ENCODE measurements around the gene C1orf146. TPM values are rescaled to one million over a fixed set of nuclear protein-coding genes. Genes with fewer than 3 reads are reported as not detected.

C1orf146 gene
- total RNA-seq, 2 experiments from 2014 or later, result not detected

- Mint-ChIP-seq H3K9me3 (no peaks in the 10 kb centered on the region), H3K27me3 (no peaks in the 10 kb centered on the region), H3K4me1 (peaks cover 10% of the 10 kb centered on the region), H3K4me3 (no peak overlapping the region), H3K36me3 (peaks cover 33% of the 10 kb centered on the region), H3K27ac (no peak overlapping the region)
- POLR2A ChIA-PET, result interaction anchor here (0.5 kb wide), 1 partner anchor 278 kb away, joined by 4 read pairs; no protein-coding TSS in a partner anchor
- DNase-seq (no peak), ATAC-seq (ENCODE audit: low read depth) (no peak)
Observed at GRCh38 chr1:92291372-92291999, 73.8 kb downstream of the C1orf146 start.

Other genes starting within 250 kb of the C1orf146 start
- gene EPHX4, start 187.9 kb upstream of the C1orf146 start, total RNA-seq, result not detected
- under 1 TPM in 1 of 2 experiments, not detected in 1; 0.47 TPM for gene SETSIP, start 142.5 kb upstream of the C1orf146 start, total RNA-seq
- gene BTBD8, start 137.6 kb upstream of the C1orf146 start, total RNA-seq, result 1 to 10 TPM; 2.6 to 2.7 TPM
- gene GLMN, start 81.1 kb downstream of the C1orf146 start, total RNA-seq, result 10 to 100 TPM; 17.3 to 17.8 TPM
- gene RPAP2, start 81.1 kb downstream of the C1orf146 start, total RNA-seq, result 10 to 100 TPM; 32.7 to 37.5 TPM

Measured in activated naive CD8-positive, alpha-beta T cell treated with anti-CD3 and anti-CD28 coated beads, Interleukin-2, amount 10 ng/mL, durations not matched to agents 7 days and 5 days (primary cell).